ENCODE measurements around the gene IL31RA.

IL31RA gene

GRCh38 chr5:55864606-55865541, 13.7 kb downstream of the IL31RA start:
- Histone ChIP-seq H4K8ac (ENCODE audit: low read depth, low read length) (no peak overlapping the region), H3K9me3 (ENCODE audit: insufficient read depth, low read depth, low read length) (peaks cover 6% of the 10 kb centered on the region), H2BK12ac (ENCODE audit: low read length) (no peak overlapping the region), H3K4ac (ENCODE audit: low read depth, low read length) (no peak overlapping the region), H3K36me3 (ENCODE audit: control insufficient read depth in 1 of 2, insufficient read depth in 2 of 2, low read length in 2 of 2) (no peaks in the 10 kb centered on the region), H4K91ac (ENCODE audit: low read depth, low read length) (no peak overlapping the region), H4K12ac (ENCODE audit: low read depth, low read length) (no peak overlapping the region), H3K79me1 (ENCODE audit: low read length) (no peaks in the 10 kb centered on the region), H3K27ac (ENCODE audit: low read depth, low read length) (no peak overlapping the region), H3K23ac (ENCODE audit: low read length) (no peak overlapping the region), H3K14ac (ENCODE audit: low read length) (no peak overlapping the region), H3K4me2 (ENCODE audit: low read length) (no peak overlapping the region), H3K9ac (ENCODE audit: low read length) (no peak overlapping the region), H2BK120ac (ENCODE audit: insufficient read depth, low read length, poor library complexity) (no peak overlapping the region), H3K4me3 (ENCODE audit: low read depth, low read length) (peak overlapping the region; percentile 10), H3K4me1 (ENCODE audit: control insufficient read depth in 1 of 2, insufficient read depth in 2 of 2, low read length in 2 of 2) (no peaks in the 10 kb centered on the region), H2AK5ac (ENCODE audit: low read length) (no peak overlapping the region), H3K18ac (ENCODE audit: low read length) (no peak overlapping the region), H2BK5ac (ENCODE audit: low read depth, low read length, poor library complexity) (no peak overlapping the region), H3K27me3 (ENCODE audit: insufficient read depth, low read length) (no peaks in the 10 kb centered on the region), H2AFZ (ENCODE audit: insufficient read depth, low read length, poor library complexity) (no peak overlapping the region), H3K79me2 (ENCODE audit: control insufficient read depth, insufficient read depth, low read length, poor library complexity) (no peaks in the 10 kb centered on the region)
- 100% methylated on average over 5 of the region's 9 CpGs for WGBS (ENCODE audit: extremely low coverage, insufficient coverage, insufficient read length)
- no peak for DNase-seq

GRCh38 chr5:55865831-55866230, 14.7 kb downstream of the IL31RA start:
- Histone ChIP-seq H3K4me3 (ENCODE audit: low read depth, low read length) (no peak overlapping the region), H4K12ac (ENCODE audit: low read depth, low read length) (no peak overlapping the region), H4K8ac (ENCODE audit: low read depth, low read length) (no peak overlapping the region), H2AK5ac (ENCODE audit: low read length) (no peak overlapping the region), H3K79me1 (ENCODE audit: low read length) (no peaks in the 10 kb centered on the region), H3K14ac (ENCODE audit: low read length) (no peak overlapping the region), H3K23ac (ENCODE audit: low read length) (no peak overlapping the region), H3K36me3 (ENCODE audit: control insufficient read depth in 1 of 2, insufficient read depth in 2 of 2, low read length in 2 of 2) (no peaks in the 10 kb centered on the region), H3K4ac (ENCODE audit: low read depth, low read length) (no peak overlapping the region), H2BK5ac (ENCODE audit: low read depth, low read length, poor library complexity) (no peak overlapping the region), H3K9ac (ENCODE audit: low read length) (no peak overlapping the region), H3K18ac (ENCODE audit: low read length) (no peak overlapping the region), H2BK12ac (ENCODE audit: low read length) (no peak overlapping the region), H2AFZ (ENCODE audit: insufficient read depth, low read length, poor library complexity) (no peak overlapping the region), H3K4me1 (ENCODE audit: control insufficient read depth in 1 of 2, insufficient read depth in 2 of 2, low read length in 2 of 2) (peaks cover 0 to 2% of the 10 kb centered on the region in 2 experiments), H4K91ac (ENCODE audit: low read depth, low read length) (no peak overlapping the region), H2BK120ac (ENCODE audit: insufficient read depth, low read length, poor library complexity) (no peak overlapping the region), H3K27me3 (ENCODE audit: insufficient read depth, low read length) (no peaks in the 10 kb centered on the region), H3K4me2 (ENCODE audit: low read length) (no peak overlapping the region), H3K9me3 (ENCODE audit: insufficient read depth, low read depth, low read length) (peaks cover 6% of the 10 kb centered on the region), H3K79me2 (ENCODE audit: control insufficient read depth, insufficient read depth, low read length, poor library complexity) (no peaks in the 10 kb centered on the region), H3K27ac (ENCODE audit: low read depth, low read length) (no peak overlapping the region)
- DNase-seq, result no peak
- WGBS (ENCODE audit: extremely low coverage, insufficient coverage, insufficient read length), result no CpG with 5 or more reads among the region's 3 CpGs

- H3K27ac ChIP-seq (ENCODE audit: low read depth, low read length), result no peak overlapping the region
- no peaks in the 10 kb centered on the region for H3K79me1 ChIP-seq (ENCODE audit: low read length)
- H3K14ac ChIP-seq (ENCODE audit: low read length), result no peak overlapping the region
- H3K23ac ChIP-seq (ENCODE audit: low read length), result no peak overlapping the region
- no peak overlapping the region for H3K18ac ChIP-seq (ENCODE audit: low read length)
- H3K79me2 ChIP-seq (ENCODE audit: control insufficient read depth, insufficient read depth, low read length, poor library complexity), result no peaks in the 10 kb centered on the region
- no peak overlapping the region for H2BK5ac ChIP-seq (ENCODE audit: low read depth, low read length, poor library complexity)
- H3K4me1 ChIP-seq (ENCODE audit: control insufficient read depth in 1 of 2, insufficient read depth in 2 of 2, low read length in 2 of 2), result peaks cover 0 to 2% of the 10 kb centered on the region in 2 experiments
- H2BK120ac ChIP-seq (ENCODE audit: insufficient read depth, low read length, poor library complexity), result no peak overlapping the region
- no peak overlapping the region for H2AFZ ChIP-seq (ENCODE audit: insufficient read depth, low read length, poor library complexity)
- no peak overlapping the region for H4K91ac ChIP-seq (ENCODE audit: low read depth, low read length)
- H3K4me2 ChIP-seq (ENCODE audit: low read length), result no peak overlapping the region
- no peak overlapping the region for H3K4ac ChIP-seq (ENCODE audit: low read depth, low read length)
- H3K4me3 ChIP-seq (ENCODE audit: low read depth, low read length), result no peak overlapping the region
- H3K27me3 ChIP-seq (ENCODE audit: insufficient read depth, low read length), result no peaks in the 10 kb centered on the region
- H4K12ac ChIP-seq (ENCODE audit: low read depth, low read length), result no peak overlapping the region
- H4K8ac ChIP-seq (ENCODE audit: low read depth, low read length), result no peak overlapping the region
- H2AK5ac ChIP-seq (ENCODE audit: low read length), result no peak overlapping the region
- no CpG with 5 or more reads among the region's 8 CpGs for WGBS (ENCODE audit: extremely low coverage, insufficient coverage, insufficient read length)
- no peak overlapping the region for H3K9ac ChIP-seq (ENCODE audit: low read length)
- peaks cover 6% of the 10 kb centered on the region for H3K9me3 ChIP-seq (ENCODE audit: insufficient read depth, low read depth, low read length)
- no peak overlapping the region for H2BK12ac ChIP-seq (ENCODE audit: low read length)
- DNase-seq, result no peak
- H3K36me3 ChIP-seq (ENCODE audit: control insufficient read depth in 1 of 2, insufficient read depth in 2 of 2, low read length in 2 of 2), result no peaks in the 10 kb centered on the region
Observed at GRCh38 chr5:55866485-55866884, 15.3 kb downstream of the IL31RA start.

- no peak overlapping the region for H4K91ac ChIP-seq (ENCODE audit: low read depth, low read length)
- no peaks in the 10 kb centered on the region for H3K27me3 ChIP-seq (ENCODE audit: insufficient read depth, low read length)
- H3K9ac ChIP-seq (ENCODE audit: low read length), result no peak overlapping the region
- WGBS (ENCODE audit: extremely low coverage, insufficient coverage, insufficient read length), result no CpG with 5 or more reads among the region's 5 CpGs
- H2BK120ac ChIP-seq (ENCODE audit: insufficient read depth, low read length, poor library complexity), result no peak overlapping the region
- no peak overlapping the region for H2BK5ac ChIP-seq (ENCODE audit: low read depth, low read length, poor library complexity)
- peaks cover 0 to 2% of the 10 kb centered on the region in 2 experiments for H3K4me1 ChIP-seq (ENCODE audit: control insufficient read depth in 1 of 2, insufficient read depth in 2 of 2, low read length in 2 of 2)
- H3K4me2 ChIP-seq (ENCODE audit: low read length), result no peak overlapping the region
- no peak for DNase-seq
- no peak overlapping the region for H2AFZ ChIP-seq (ENCODE audit: insufficient read depth, low read length, poor library complexity)
- no peak overlapping the region for H3K23ac ChIP-seq (ENCODE audit: low read length)
- H3K27ac ChIP-seq (ENCODE audit: low read depth, low read length), result no peak overlapping the region
- no peak overlapping the region for H4K12ac ChIP-seq (ENCODE audit: low read depth, low read length)
- H3K9me3 ChIP-seq (ENCODE audit: insufficient read depth, low read depth, low read length), result peaks cover 6% of the 10 kb centered on the region
- H3K4ac ChIP-seq (ENCODE audit: low read depth, low read length), result no peak overlapping the region
- H3K4me3 ChIP-seq (ENCODE audit: low read depth, low read length), result no peak overlapping the region
- no peak overlapping the region for H3K14ac ChIP-seq (ENCODE audit: low read length)
- H3K36me3 ChIP-seq (ENCODE audit: control insufficient read depth in 1 of 2, insufficient read depth in 2 of 2, low read length in 2 of 2), result no peaks in the 10 kb centered on the region
- H3K79me2 ChIP-seq (ENCODE audit: control insufficient read depth, insufficient read depth, low read length, poor library complexity), result no peaks in the 10 kb centered on the region
- no peak overlapping the region for H2AK5ac ChIP-seq (ENCODE audit: low read length)
- H3K79me1 ChIP-seq (ENCODE audit: low read length), result no peaks in the 10 kb centered on the region
- H2BK12ac ChIP-seq (ENCODE audit: low read length), result no peak overlapping the region
- no peak overlapping the region for H3K18ac ChIP-seq (ENCODE audit: low read length)
- H4K8ac ChIP-seq (ENCODE audit: low read depth, low read length), result no peak overlapping the region
Observed at GRCh38 chr5:55866934-55867333, 15.8 kb downstream of the IL31RA start.

Measured in trophoblast cell (in vitro differentiated cells and primary cell).